Medulla oblongata (tissue), 1 donor: ENCODE data around the gene KRTCAP2.
A peak's percentile ranks its signal among the peaks of the same experiment; 100 is the strongest.
"Not testable (repeated sequence)": the region's sequence is repeated elsewhere in the genome, so short reads cannot be mapped to it uniquely, and the experiment has no call there.

Experiments used
- DNase-seq: peaks from one replicate; pipeline ENCODE4 v3.0.0-alpha.2; 2015; ENCODE audit errors: extremely low spot score

KRTCAP2 gene

DNA sequence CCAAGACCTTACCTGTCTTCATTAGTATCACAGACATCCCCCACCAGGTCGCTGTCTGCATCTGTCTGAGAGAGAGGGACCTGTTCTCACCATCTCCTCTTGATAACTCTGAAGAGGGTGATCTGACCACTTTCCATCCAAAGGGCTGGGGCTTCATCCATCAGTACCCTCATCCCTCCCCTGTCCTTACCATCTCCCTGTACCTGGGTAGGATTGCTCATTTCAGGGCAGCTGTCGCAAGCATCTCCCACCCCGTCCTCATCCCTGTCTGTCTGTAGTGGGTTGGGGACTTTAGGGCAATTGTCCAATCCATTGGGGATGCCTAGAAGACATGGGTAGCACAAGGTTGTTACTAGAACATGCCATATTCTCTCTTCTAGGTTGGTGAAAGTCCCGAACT is 26.7 kb upstream of the KRTCAP2 start:
- DNase-seq = no peak

- DNase-seq = no peak
These were observed 25.4 kb upstream of the KRTCAP2 start for GRCh38 chr1:155198547-155198906.

- DNase-seq = no peak
These were observed 24.9 kb upstream of the KRTCAP2 start for GRCh38 chr1:155197901-155198546.

GRCh38 chr1:155196893-155197638 is 24.0 kb upstream of the KRTCAP2 start:
- peak; percentile 59 for DNase-seq

GRCh38 chr1:155196103-155196892 is 23.2 kb upstream of the KRTCAP2 start:
- DNase-seq = peak; percentile 83

GRCh38 chr1:155195201-155196102 is 22.3 kb upstream of the KRTCAP2 start:
- no peak for DNase-seq

- not testable (repeated sequence) for DNase-seq
These were observed 20.8 kb upstream of the KRTCAP2 start for GRCh38 chr1:155193991-155194240.

DNA sequence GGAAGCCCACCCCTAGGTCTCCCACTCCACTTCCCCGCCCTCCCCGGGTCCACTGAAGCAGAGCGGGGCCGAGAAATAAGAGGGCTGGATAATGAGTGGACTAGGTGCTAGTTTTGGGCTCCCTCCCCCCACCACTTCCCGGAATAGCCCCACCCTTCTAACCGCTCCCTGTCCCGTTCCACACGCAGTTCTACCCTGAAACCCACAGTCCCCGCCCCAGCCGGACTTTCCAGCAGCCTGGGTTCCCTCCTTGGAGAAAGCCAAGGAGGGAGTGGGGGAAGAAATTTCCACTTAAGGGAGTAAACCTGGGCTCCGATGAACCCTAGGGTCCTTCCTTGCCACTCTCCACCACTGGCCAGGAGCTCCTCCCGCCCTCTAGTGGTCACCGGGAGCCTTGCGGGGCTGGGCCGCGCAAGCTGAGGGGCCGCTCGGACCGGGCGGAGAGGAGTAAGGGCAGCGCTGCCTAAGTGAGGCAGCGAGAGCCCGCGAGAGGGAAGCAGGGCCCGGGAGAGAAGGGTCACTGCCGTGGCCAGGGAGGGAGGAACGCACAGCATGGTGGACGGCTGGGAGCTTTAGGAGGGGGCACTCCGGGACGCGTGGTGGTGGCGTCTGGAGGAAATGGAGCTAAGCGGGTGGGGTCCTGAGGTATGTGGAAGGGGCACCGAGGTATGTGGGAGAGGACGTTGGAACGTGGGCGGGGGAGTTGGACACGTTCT is 20.3 kb upstream of the KRTCAP2 start:
- peak; percentile 83 for DNase-seq

DNA sequence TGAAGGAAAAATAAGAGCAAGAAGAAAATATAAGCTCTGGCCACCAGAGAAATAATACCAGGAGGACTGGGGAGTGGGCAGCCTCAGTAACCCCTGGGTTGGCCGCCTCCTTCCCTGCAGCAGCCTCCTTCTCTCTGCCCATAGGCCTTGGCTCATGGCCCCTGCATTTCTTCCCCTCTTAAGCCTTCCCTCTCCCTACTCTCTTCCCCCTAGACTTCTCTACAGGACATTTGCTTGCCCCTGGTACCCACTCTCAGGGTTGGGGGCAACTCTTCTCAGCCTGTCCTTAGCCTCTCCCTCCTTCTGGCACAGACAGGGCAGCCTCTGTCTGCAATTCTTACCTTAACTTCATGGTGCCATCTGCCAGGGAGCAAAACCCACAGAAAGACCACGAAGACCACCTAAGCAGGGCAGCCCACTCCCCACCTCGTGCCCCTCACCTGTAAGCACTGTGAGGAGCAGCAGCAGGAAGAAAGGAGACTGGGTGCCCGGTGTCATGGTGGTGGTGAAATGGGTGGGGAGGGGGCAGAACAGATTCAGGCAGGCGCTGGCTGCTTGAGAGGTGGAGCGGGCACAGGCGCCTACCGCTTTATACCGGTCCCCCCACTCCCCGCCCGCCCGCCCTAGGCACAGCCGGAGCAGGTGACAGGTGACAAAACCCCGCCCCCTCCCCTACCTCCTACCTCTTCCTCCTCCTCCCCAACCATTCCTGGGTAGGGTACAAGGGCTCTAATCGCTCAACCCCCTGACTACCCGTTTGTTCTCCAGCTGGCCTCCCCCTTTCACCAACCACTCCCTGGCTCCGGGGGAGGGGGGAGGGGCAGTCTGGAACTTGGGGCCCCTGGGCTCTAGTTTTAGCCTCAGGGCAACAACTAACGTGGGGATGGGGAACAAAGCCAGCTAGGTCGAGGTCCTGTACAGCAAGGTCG is 19.5 kb upstream of the KRTCAP2 start:
- DNase-seq = no peak

DNA sequence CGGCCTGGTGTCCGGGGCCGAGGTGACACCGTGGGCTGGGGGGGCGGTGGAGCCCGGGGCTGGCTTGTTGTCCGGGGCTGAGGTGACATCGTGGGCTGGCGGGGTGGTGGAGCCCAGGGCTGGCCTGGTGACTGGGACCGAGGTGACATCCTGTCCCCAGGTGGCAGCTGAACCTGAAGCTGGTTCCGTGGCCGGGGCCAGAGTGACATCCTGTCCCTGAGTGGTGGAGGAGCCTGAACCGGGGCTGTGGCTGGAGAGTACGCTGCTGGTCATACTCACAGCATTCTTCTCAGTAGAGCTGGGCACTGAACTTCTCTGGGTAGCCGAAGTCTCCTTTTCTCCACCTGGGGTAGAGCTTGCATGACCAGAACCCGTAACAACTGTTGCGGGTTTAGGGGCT is 18.8 kb upstream of the KRTCAP2 start:
- DNase-seq = no peak

- DNase-seq = not testable (repeated sequence)
These were observed 16.8 kb upstream of the KRTCAP2 start for GRCh38 chr1:155189926-155190325.

DNA sequence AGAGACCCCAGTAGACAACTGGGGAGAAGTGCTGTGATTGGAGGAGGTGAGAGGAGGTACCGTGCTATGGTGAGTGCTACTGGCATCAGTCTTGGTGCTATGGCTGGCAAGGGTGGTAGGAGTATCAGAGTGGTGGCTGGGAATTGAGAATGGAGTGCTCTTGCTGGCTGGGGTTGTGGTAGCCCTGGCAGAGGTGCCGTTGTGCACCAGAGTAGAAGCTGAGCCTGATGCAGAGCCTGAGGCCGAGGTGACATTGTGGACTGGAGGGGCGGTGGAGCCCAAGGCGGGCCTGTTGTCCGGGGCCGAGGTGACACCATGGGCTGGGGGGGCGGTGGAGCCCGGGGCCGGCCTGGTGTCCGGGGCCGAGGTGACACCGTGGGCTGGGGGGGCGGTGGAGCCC is 15.2 kb upstream of the KRTCAP2 start:
- DNase-seq = no peak

- DNase-seq = no peak
These were observed 14.4 kb upstream of the KRTCAP2 start for GRCh38 chr1:155187456-155187891.

GRCh38 chr1:155186794-155187455 is 13.8 kb upstream of the KRTCAP2 start:
- DNase-seq = no peak

GRCh38 chr1:155186067-155186793 is 13.1 kb upstream of the KRTCAP2 start:
- DNase-seq = no peak

GRCh38 chr1:155185783-155186066 is 12.6 kb upstream of the KRTCAP2 start:
- DNase-seq = no peak

GRCh38 chr1:155184835-155185782 is 12.0 kb upstream of the KRTCAP2 start:
- DNase-seq = no peak

GRCh38 chr1:155184351-155184811 is 11.3 kb upstream of the KRTCAP2 start:
- DNase-seq = no peak
